ENCODE measurements around the gene ATXN7L1.

GRCh38 chr7:105788816-105789349 is 87.5 kb downstream of the ATXN7L1 start:
- TF ChIP-seq, protein P1, sequence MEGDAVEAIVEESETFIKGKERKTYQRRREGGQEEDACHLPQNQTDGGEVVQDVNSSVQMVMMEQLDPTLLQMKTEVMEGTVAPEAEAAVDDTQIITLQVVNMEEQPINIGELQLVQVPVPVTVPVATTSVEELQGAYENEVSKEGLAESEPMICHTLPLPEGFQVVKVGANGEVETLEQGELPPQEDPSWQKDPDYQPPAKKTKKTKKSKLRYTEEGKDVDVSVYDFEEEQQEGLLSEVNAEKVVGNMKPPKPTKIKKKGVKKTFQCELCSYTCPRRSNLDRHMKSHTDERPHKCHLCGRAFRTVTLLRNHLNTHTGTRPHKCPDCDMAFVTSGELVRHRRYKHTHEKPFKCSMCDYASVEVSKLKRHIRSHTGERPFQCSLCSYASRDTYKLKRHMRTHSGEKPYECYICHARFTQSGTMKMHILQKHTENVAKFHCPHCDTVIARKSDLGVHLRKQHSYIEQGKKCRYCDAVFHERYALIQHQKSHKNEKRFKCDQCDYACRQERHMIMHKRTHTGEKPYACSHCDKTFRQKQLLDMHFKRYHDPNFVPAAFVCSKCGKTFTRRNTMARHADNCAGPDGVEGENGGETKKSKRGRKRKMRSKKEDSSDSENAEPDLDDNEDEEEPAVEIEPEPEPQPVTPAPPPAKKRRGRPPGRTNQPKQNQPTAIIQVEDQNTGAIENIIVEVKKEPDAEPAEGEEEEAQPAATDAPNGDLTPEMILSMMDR (IDR thresholded peaks at IDR 0.05) = no peak
- TF ChIP-seq POLR2A (IDR thresholded peaks at IDR 0.05; ENCODE audit: low read depth) = no peak

Data from esophagus muscularis mucosa (tissue), 3 donors.